Glutamatergic neuron (in vitro differentiated cells): ENCODE measurements around the gene CREB5. TPM values are rescaled to one million over a fixed set of nuclear protein-coding genes. Genes with fewer than 3 reads are reported as not detected.

Experiments
- DNase-seq: peaks from one replicate; pipeline ENCODE4 v3.0.0; 2022
- H3K27ac Mint-ChIP-seq: one replicate; pipeline ENCODE4 v1.8.0; 2020; ENCODE audit warnings: mild to moderate bottlenecking, mixed read lengths, inconsistent platforms; ENCODE audit not compliant: unreplicated experiment
- H3K27me3 Mint-ChIP-seq: one replicate; pipeline ENCODE4 v1.8.0; 2020; ENCODE audit warnings: mild to moderate bottlenecking, moderate library complexity, mixed read lengths, inconsistent platforms; ENCODE audit not compliant: unreplicated experiment
- H3K36me3 Mint-ChIP-seq: one replicate; pipeline ENCODE4 v1.8.0; 2020; ENCODE audit warnings: mild to moderate bottlenecking, mixed read lengths, inconsistent platforms; ENCODE audit not compliant: unreplicated experiment
- H3K4me1 Mint-ChIP-seq: one replicate; pipeline ENCODE4 v1.8.0; 2020; ENCODE audit warnings: mild to moderate bottlenecking, low read depth, mixed read lengths, inconsistent platforms; ENCODE audit not compliant: unreplicated experiment
- H3K4me3 Mint-ChIP-seq: one replicate; pipeline ENCODE4 v1.8.0; 2020; ENCODE audit warnings: mild to moderate bottlenecking, mixed read lengths, inconsistent platforms; ENCODE audit not compliant: unreplicated experiment
- H3K9me3 Mint-ChIP-seq: one replicate; pipeline ENCODE4 v1.8.0; 2020; ENCODE audit warnings: mild to moderate bottlenecking, moderate library complexity, mixed read lengths, inconsistent platforms; ENCODE audit not compliant: unreplicated experiment
- total RNA-seq: library from RNA; stranded (reverse); fragmentation: NEBNext Ultra II Directional; extraction: Animal tissue kit (Norgen Biotek cat#: 25700); gene quantifications from one replicate; pipeline ENCODE4 v1.2.1, GENCODE V29; 2021; ENCODE audit not compliant: unreplicated experiment
- TF ChIP-seq, protein P1 (sequence below): fragments of 200-600 bp; sonication (generic); IDR thresholded peaks from one replicate; pipeline ENCODE4 v1.5.0; 2021; ENCODE audit not compliant: partially characterized antibody, unreplicated experiment

Gene CREB5
- total RNA-seq, 1 donor from 2014 or later = 50.4 TPM

DNA sequence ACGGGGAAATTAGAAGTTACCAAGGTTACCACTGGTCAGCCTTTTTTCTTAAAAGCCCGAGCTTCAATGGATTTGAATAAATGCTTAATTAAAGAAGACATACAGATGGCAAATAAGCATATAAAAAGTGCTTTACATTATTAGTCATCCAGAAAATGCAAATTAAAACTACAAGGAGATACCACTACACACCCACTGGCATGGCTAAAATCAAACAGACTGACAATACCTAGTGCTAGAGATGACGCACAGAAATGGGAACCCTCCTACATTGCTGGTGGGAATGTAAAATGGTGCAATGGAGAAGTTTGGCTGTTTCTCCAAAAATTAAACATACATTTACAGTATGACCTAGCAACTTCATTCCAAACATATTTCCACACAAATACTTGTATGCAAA lies 38.3 kb upstream of the CREB5 start:
- no peaks in the 10 kb centered on the region for H3K36me3 Mint-ChIP-seq
- H3K27me3 Mint-ChIP-seq = no peaks in the 10 kb centered on the region
- H3K4me3 Mint-ChIP-seq = no peak overlapping the region
- TF ChIP-seq, protein P1, sequence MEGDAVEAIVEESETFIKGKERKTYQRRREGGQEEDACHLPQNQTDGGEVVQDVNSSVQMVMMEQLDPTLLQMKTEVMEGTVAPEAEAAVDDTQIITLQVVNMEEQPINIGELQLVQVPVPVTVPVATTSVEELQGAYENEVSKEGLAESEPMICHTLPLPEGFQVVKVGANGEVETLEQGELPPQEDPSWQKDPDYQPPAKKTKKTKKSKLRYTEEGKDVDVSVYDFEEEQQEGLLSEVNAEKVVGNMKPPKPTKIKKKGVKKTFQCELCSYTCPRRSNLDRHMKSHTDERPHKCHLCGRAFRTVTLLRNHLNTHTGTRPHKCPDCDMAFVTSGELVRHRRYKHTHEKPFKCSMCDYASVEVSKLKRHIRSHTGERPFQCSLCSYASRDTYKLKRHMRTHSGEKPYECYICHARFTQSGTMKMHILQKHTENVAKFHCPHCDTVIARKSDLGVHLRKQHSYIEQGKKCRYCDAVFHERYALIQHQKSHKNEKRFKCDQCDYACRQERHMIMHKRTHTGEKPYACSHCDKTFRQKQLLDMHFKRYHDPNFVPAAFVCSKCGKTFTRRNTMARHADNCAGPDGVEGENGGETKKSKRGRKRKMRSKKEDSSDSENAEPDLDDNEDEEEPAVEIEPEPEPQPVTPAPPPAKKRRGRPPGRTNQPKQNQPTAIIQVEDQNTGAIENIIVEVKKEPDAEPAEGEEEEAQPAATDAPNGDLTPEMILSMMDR = no peak
- no peak overlapping the region for H3K27ac Mint-ChIP-seq
- DNase-seq = no peak
- H3K4me1 Mint-ChIP-seq = no peaks in the 10 kb centered on the region
- no peaks in the 10 kb centered on the region for H3K9me3 Mint-ChIP-seq

DNA sequence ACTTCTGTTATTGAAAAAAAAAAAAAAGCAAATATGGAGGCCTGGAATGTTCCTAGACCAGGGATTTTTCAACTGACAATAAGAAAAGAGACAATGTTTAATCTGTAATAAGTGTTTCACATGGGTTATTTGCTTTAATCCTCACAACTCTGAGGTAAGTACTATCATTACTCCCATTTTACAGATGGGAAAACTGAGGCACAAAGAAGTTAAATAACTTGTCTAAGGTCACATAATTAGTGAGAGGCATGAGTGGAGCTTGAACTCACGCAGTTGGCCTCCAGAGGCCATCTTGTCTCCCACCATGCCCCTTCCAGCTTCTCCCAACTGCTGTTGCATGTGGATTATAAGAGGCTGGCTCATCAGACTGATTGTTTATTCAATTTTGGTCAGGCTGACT lies 36.6 kb upstream of the CREB5 start:
- H3K27me3 Mint-ChIP-seq = peaks cover 2% of the 10 kb centered on the region
- DNase-seq = no peak
- TF ChIP-seq, protein P1 = no peak
- no peaks in the 10 kb centered on the region for H3K36me3 Mint-ChIP-seq
- H3K27ac Mint-ChIP-seq = no peak overlapping the region
- no peak overlapping the region for H3K4me3 Mint-ChIP-seq
- H3K4me1 Mint-ChIP-seq = no peaks in the 10 kb centered on the region
- H3K9me3 Mint-ChIP-seq = no peaks in the 10 kb centered on the region

DNA sequence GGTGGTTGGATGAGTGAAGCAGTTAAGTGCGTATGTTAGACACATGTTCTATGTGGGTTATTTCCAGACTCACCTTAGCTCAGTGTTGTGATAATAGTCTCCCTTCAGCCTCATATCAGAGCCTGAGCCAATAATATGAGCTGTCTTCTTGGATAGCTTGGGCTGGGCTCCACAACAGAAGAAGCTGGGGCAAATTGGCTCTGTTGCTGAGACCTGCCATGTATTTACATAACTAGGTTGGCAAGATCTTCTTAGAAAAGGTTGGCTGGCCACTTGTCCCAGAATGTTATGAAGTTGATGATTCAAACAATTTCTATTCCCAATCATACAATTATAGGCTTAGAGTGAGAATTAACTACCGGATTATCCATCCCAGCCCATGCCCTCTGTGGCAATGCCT lies 35.7 kb upstream of the CREB5 start:
- DNase-seq = no peak
- H3K4me1 Mint-ChIP-seq = no peaks in the 10 kb centered on the region
- TF ChIP-seq, protein P1 = no peak
- H3K27me3 Mint-ChIP-seq = peaks cover 2% of the 10 kb centered on the region
- no peaks in the 10 kb centered on the region for H3K36me3 Mint-ChIP-seq
- no peak overlapping the region for H3K27ac Mint-ChIP-seq
- H3K4me3 Mint-ChIP-seq = no peak overlapping the region
- H3K9me3 Mint-ChIP-seq = no peaks in the 10 kb centered on the region

DNA sequence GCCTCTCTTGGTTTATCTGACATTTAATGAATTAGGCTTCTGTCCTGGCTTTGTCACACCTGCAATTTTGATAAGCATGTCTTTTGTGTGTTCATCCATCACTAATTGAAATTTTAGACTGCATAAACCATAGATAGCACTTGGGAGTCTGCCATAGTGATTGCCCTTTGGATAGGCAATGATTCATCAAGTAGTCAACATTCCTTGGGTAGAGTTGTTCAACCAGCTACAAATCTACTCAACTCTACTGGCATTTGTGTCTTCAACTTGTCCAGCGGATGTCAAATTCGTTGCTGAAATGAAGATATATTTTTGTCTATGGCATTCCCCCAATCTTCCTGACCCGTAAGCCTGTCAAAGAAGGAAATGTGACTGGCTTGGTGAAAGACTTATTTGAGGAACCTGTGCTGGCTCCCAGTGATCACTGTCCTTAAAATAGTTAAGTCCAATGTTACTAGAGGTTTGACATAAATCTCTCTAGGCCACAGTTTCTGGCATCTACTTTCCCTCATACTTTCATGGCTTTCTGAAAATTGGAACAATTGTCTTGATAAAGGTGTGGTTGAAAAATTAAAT lies 33.7 kb upstream of the CREB5 start:
- Mint-ChIP-seq H3K36me3 (no peaks in the 10 kb centered on the region), H3K27ac (no peak overlapping the region), H3K4me3 (no peak overlapping the region), H3K27me3 (peaks cover 2% of the 10 kb centered on the region), H3K4me1 (no peaks in the 10 kb centered on the region), H3K9me3 (no peaks in the 10 kb centered on the region)
- TF ChIP-seq, protein P1 = no peak
- no peak for DNase-seq

DNA sequence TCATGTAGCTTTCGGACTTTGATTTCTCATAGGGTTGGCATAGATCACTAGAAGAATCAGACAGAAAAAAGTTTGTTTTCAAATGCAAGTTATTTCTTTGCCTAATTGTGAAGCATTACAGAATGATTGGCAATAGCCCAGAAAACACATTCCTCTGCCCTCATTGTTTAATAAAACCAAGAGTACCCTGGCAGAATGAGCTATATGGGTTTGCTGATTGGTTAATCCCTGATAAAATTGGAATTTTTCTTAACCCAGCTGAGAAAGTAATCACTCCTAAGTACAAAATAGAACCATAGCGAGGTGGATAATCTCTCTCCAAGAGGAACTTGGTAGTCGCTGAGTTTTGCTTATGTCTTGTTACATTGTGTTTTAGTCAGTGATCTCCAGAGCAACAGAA lies 30.9 kb upstream of the CREB5 start:
- peaks cover 2% of the 10 kb centered on the region for H3K27me3 Mint-ChIP-seq
- H3K36me3 Mint-ChIP-seq = no peaks in the 10 kb centered on the region
- H3K9me3 Mint-ChIP-seq = no peaks in the 10 kb centered on the region
- no peaks in the 10 kb centered on the region for H3K4me1 Mint-ChIP-seq
- TF ChIP-seq, protein P1 = no peak
- no peak for DNase-seq
- H3K27ac Mint-ChIP-seq = no peak overlapping the region
- H3K4me3 Mint-ChIP-seq = no peak overlapping the region
